ENCODE data around the gene KCNK6. TPM values are rescaled to one million over a fixed set of nuclear protein-coding genes. Genes with fewer than 3 reads are reported as not detected.

Gene KCNK6
- total and polyA plus RNA-seq, 8 donors = under 0.01 to 32.2 (median 7.4) TPM

GRCh38 chr19:38298821-38299680 is 20.6 kb upstream of the KCNK6 start:
- intact Hi-C loops (cut with DNase I; ENCODE audit: low total_unique reads) = no loop called here
- DNase-seq = no peak
- Histone ChIP-seq H3K27me3 (no peaks in the 10 kb centered on the region), H3K36me3 (peaks cover 0 to 4% (median 1%) of the 10 kb centered on the region in 4 donors), H3K4me3 (no peak overlapping the region), H3K4me1 (peaks cover 4 to 34% (median 16%) of the 10 kb centered on the region in 4 donors), H3K27ac (peak overlapping the region; percentile 1 to 63 (median 51)), H3K9me3 (no peaks in the 10 kb centered on the region)
- 33 to 49% (median 39%) methylated on average over 11 of the region's 11 CpGs for WGBS, 5 donors
- TF ChIP-seq POLR2AphosphoS5 (IDR thresholded peaks at IDR 0.05) (peak in 1 of 3 donors; percentile 28), POLR2A (IDR thresholded peaks at IDR 0.05) (no peak)

- peak; percentile 88 to 94 for DNase-seq
- no peak for TF ChIP-seq EP300 (IDR thresholded peaks at IDR 0.05)
- TF ChIP-seq POLR2AphosphoS5 (IDR thresholded peaks at IDR 0.05) = peak in 2 of 3 donors; percentile 74 to 83
- TF ChIP-seq, protein P1, sequence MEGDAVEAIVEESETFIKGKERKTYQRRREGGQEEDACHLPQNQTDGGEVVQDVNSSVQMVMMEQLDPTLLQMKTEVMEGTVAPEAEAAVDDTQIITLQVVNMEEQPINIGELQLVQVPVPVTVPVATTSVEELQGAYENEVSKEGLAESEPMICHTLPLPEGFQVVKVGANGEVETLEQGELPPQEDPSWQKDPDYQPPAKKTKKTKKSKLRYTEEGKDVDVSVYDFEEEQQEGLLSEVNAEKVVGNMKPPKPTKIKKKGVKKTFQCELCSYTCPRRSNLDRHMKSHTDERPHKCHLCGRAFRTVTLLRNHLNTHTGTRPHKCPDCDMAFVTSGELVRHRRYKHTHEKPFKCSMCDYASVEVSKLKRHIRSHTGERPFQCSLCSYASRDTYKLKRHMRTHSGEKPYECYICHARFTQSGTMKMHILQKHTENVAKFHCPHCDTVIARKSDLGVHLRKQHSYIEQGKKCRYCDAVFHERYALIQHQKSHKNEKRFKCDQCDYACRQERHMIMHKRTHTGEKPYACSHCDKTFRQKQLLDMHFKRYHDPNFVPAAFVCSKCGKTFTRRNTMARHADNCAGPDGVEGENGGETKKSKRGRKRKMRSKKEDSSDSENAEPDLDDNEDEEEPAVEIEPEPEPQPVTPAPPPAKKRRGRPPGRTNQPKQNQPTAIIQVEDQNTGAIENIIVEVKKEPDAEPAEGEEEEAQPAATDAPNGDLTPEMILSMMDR (IDR thresholded peaks at IDR 0.05) = no peak
- TF ChIP-seq POLR2A (IDR thresholded peaks at IDR 0.05) = peak in 1 of 4 donors; percentile 32
- peaks cover 11 to 33% (median 21%) of the 10 kb centered on the region in 4 donors for H3K4me1 ChIP-seq
- no peaks in the 10 kb centered on the region for H3K9me3 ChIP-seq
- WGBS, 5 donors = 22 to 66% (median 30%) methylated on average over 23 to 28 of the region's 28 CpGs
- peaks cover 0 to 44% (median 37%) of the 10 kb centered on the region in 4 donors for H3K36me3 ChIP-seq
- intact Hi-C loops (cut with DNase I; ENCODE audit: low total_unique reads) = no loop called here
- H3K4me3 ChIP-seq = peak within 1 kb of the TSS; percentile 31 to 46 (median 32)
- peak within 1 kb of the TSS; percentile 83 to 94 (median 86) for H3K27ac ChIP-seq
- H3K27me3 ChIP-seq = no peaks in the 10 kb centered on the region
Measured at GRCh38 chr19:38303517-38304351, 15.9 kb upstream of the KCNK6 start, which contains the start of gene C19orf33. Gene C19orf33 (plus strand): TSS chr19:38304251. CDS start chr19:38304262, 11 bp downstream.

- WGBS, 5 donors = 28 to 60% (median 40%) methylated on average over 6 to 27 of the region's 27 CpGs
- DNase-seq = no peak
Measured at GRCh38 chr19:38304352-38304865, 15.2 kb upstream of the KCNK6 start.

GRCh38 chr19:38304866-38305429 is 14.7 kb upstream of the KCNK6 start:
- Histone ChIP-seq H3K27ac (peak overlapping the region; percentile 83 to 94 (median 86)), H3K9me3 (no peaks in the 10 kb centered on the region), H3K36me3 (peaks cover 0 to 52% (median 47%) of the 10 kb centered on the region in 4 donors), H3K4me1 (peaks cover 4 to 23% (median 16%) of the 10 kb centered on the region in 4 donors), H3K27me3 (no peaks in the 10 kb centered on the region), H3K4me3 (peak overlapping the region; percentile 31 to 46 (median 32))
- peak; percentile 93 to 97 for DNase-seq
- 21 to 55% (median 32%) methylated on average over 15 to 29 of the region's 29 CpGs for WGBS, 5 donors
- TF ChIP-seq POLR2A (IDR thresholded peaks at IDR 0.05) (peak in 1 of 4 donors; percentile 81), POLR2AphosphoS5 (IDR thresholded peaks at IDR 0.05) (peak; percentile 37 to 92 (median 92)), EP300 (IDR thresholded peaks at IDR 0.05) (no peak)
- TF ChIP-seq, protein P1 (IDR thresholded peaks at IDR 0.05) = no peak
- intact Hi-C loops (cut with DNase I; ENCODE audit: low total_unique reads) = no loop called here

More at GRCh38 chr19:38304352-38304865, 15.2 kb upstream of the KCNK6 start:
- peaks cover 0 to 51% (median 44%) of the 10 kb centered on the region in 4 donors for H3K36me3 ChIP-seq
- no peaks in the 10 kb centered on the region for H3K27me3 ChIP-seq
- peak overlapping the region; percentile 83 to 94 (median 86) for H3K27ac ChIP-seq
- no peak for TF ChIP-seq POLR2AphosphoS5 (IDR thresholded peaks at IDR 0.05)
- TF ChIP-seq EP300 (IDR thresholded peaks at IDR 0.05) = no peak
- TF ChIP-seq, protein P1 (IDR thresholded peaks at IDR 0.05) = no peak
- no peak for TF ChIP-seq POLR2A (IDR thresholded peaks at IDR 0.05)
- H3K4me1 ChIP-seq = peaks cover 4 to 28% (median 18%) of the 10 kb centered on the region in 4 donors
- H3K4me3 ChIP-seq = peak overlapping the region; percentile 26 to 46 (median 32)
- H3K9me3 ChIP-seq = no peaks in the 10 kb centered on the region
- intact Hi-C loops (cut with DNase I; ENCODE audit: low total_unique reads) = no loop called here

Measured in stomach (tissue), 9 donors.